CD4-positive, alpha-beta T cell treated with Interleukin-12 subunit alpha and Interleukin-12 subunit beta, for 1 hour (primary cell): ENCODE data around the gene HOXD10.

ENCODE experiments used
- DNase-seq: peaks from one replicate; pipeline ENCODE4 v3.0.0-alpha.2; 2020

HOXD10 gene

GRCh38 chr2:176096243-176096985 is 20.2 kb upstream of the HOXD10 start:
- DNase-seq, result no peak

- peak; percentile 62 for DNase-seq
These were observed 19.4 kb upstream of the HOXD10 start for GRCh38 chr2:176096986-176097819.

- no peak for DNase-seq
These were observed 18.7 kb upstream of the HOXD10 start for GRCh38 chr2:176097820-176098365.

- DNase-seq, result no peak
These were observed 18.0 kb upstream of the HOXD10 start for GRCh38 chr2:176098366-176099158.

GRCh38 chr2:176099159-176099727 is 17.3 kb upstream of the HOXD10 start:
- no peak for DNase-seq

- DNase-seq, result no peak
These were observed 16.6 kb upstream of the HOXD10 start, which contains the start of gene HOXD12 for GRCh38 chr2:176099728-176100546. HOXD12 (plus strand) TSS chr2:176099795; CDS start chr2:176099802, 7 bp downstream.

GRCh38 chr2:176100547-176101140 is 15.9 kb upstream of the HOXD10 start:
- no peak for DNase-seq

GRCh38 chr2:176101216-176101830 is 15.3 kb upstream of the HOXD10 start:
- DNase-seq, result no peak

- DNase-seq, result no peak
These were observed 14.7 kb upstream of the HOXD10 start for GRCh38 chr2:176101842-176102241.

GRCh38 chr2:176102309-176102866 is 14.2 kb upstream of the HOXD10 start:
- no peak for DNase-seq

GRCh38 chr2:176103194-176103593 is 13.4 kb upstream of the HOXD10 start:
- no peak for DNase-seq

GRCh38 chr2:176103742-176104315 is 12.7 kb upstream of the HOXD10 start:
- no peak for DNase-seq

- no peak for DNase-seq
These were observed 12.1 kb upstream of the HOXD10 start for GRCh38 chr2:176104316-176105077.

GRCh38 chr2:176105078-176105729 is 11.4 kb upstream of the HOXD10 start:
- DNase-seq, result no peak

GRCh38 chr2:176105730-176106580 is 10.6 kb upstream of the HOXD10 start:
- DNase-seq, result no peak

GRCh38 chr2:176106581-176107539 is 9.7 kb upstream of the HOXD10 start, which contains the start of gene HOXD11:
HOXD11 (plus strand) TSS chr2:176107280; CDS start chr2:176107356, 76 bp downstream.
- no peak for DNase-seq
